ENCODE data around the gene KRT74.

Gene KRT74

GRCh38 chr12:52537101-52537500, 36.5 kb downstream of the KRT74 start:
- no peak for DNase-seq (ENCODE audit: low read depth in 2 of 2)

- no peak for DNase-seq (ENCODE audit: low read depth in 2 of 2)
Measured at GRCh38 chr12:52535574-52535973, 38.1 kb downstream of the KRT74 start.

GRCh38 chr12:52534482-52534881, 39.2 kb downstream of the KRT74 start:
- DNase-seq (ENCODE audit: low read depth in 2 of 2), result no peak

GRCh38 chr12:52533686-52534470, 39.8 kb downstream of the KRT74 start:
- no peak for DNase-seq (ENCODE audit: low read depth in 2 of 2)

- no peak for DNase-seq (ENCODE audit: low read depth in 2 of 2)
Measured at GRCh38 chr12:52532636-52533035, 41.0 kb downstream of the KRT74 start.

- DNase-seq (ENCODE audit: low read depth in 2 of 2), result no peak
Measured at GRCh38 chr12:52531566-52532300, 41.9 kb downstream of the KRT74 start.

- no peak for DNase-seq (ENCODE audit: low read depth in 2 of 2)
Measured at GRCh38 chr12:52530905-52531304, 42.7 kb downstream of the KRT74 start.

- no peak for DNase-seq (ENCODE audit: low read depth in 2 of 2)
Measured at GRCh38 chr12:52530366-52530765, 43.3 kb downstream of the KRT74 start.

- DNase-seq (ENCODE audit: low read depth in 2 of 2), result no peak
Measured at GRCh38 chr12:52529846-52530245, 43.8 kb downstream of the KRT74 start.

GRCh38 chr12:52529417-52529816, 44.2 kb downstream of the KRT74 start:
- DNase-seq (ENCODE audit: low read depth in 2 of 2), result no peak

GRCh38 chr12:52528641-52529143, 45.0 kb downstream of the KRT74 start:
- no peak for DNase-seq (ENCODE audit: low read depth in 2 of 2)

- no peak for DNase-seq (ENCODE audit: low read depth in 2 of 2)
Measured at GRCh38 chr12:52527121-52527800, 46.4 kb downstream of the KRT74 start.

GRCh38 chr12:52526511-52526951, 47.1 kb downstream of the KRT74 start:
- DNase-seq (ENCODE audit: low read depth in 2 of 2), result no peak

GRCh38 chr12:52525661-52526499, 47.8 kb downstream of the KRT74 start:
- DNase-seq (ENCODE audit: low read depth in 2 of 2), result no peak

- DNase-seq (ENCODE audit: low read depth in 2 of 2), result no peak
Measured at GRCh38 chr12:52524898-52525591, 48.6 kb downstream of the KRT74 start.

- no peak for DNase-seq (ENCODE audit: low read depth in 2 of 2)
Measured at GRCh38 chr12:52524241-52524897, 49.3 kb downstream of the KRT74 start.

- no peak for DNase-seq (ENCODE audit: low read depth in 2 of 2)
Measured at GRCh38 chr12:52523824-52524223, 49.8 kb downstream of the KRT74 start.

- DNase-seq (ENCODE audit: low read depth in 2 of 2), result no peak
Measured at GRCh38 chr12:52522346-52523011, 51.2 kb downstream of the KRT74 start.

GRCh38 chr12:52521568-52522266, 51.9 kb downstream of the KRT74 start:
- DNase-seq (ENCODE audit: low read depth in 2 of 2), result no peak

Measured in stimulated activated CD8-positive, alpha-beta memory T cell treated with anti-CD3 and anti-CD28 coated beads, Interleukin-7, amount 100 ng/mL, for 4 hours (primary cell).